ENCODE results near the gene GALNT12.

Gene GALNT12

GRCh38 chr9:98882569-98882923 is 75.1 kb downstream of the GALNT12 start:
- DNase-seq, result no peak

GRCh38 chr9:98883276-98883675 is 75.8 kb downstream of the GALNT12 start:
- no peak for DNase-seq

- no peak for DNase-seq
Observed at GRCh38 chr9:98884849-98885248, 77.4 kb downstream of the GALNT12 start.

- no peak for DNase-seq
Observed at GRCh38 chr9:98885575-98886295, 78.3 kb downstream of the GALNT12 start.

GRCh38 chr9:98886691-98887229 is 79.3 kb downstream of the GALNT12 start:
- DNase-seq, result no peak

GRCh38 chr9:98887918-98888510 is 80.5 kb downstream of the GALNT12 start:
- no peak for DNase-seq

- DNase-seq, result no peak
Observed at GRCh38 chr9:98888801-98889421, 81.4 kb downstream of the GALNT12 start.

GRCh38 chr9:98890256-98890655 is 82.8 kb downstream of the GALNT12 start:
- DNase-seq, result no peak

- DNase-seq, result no peak
Observed at GRCh38 chr9:98892288-98892687, 84.8 kb downstream of the GALNT12 start.

- DNase-seq, result no peak
Observed at GRCh38 chr9:98892690-98893089, 85.2 kb downstream of the GALNT12 start.

GRCh38 chr9:98894171-98894570 is 86.7 kb downstream of the GALNT12 start:
- DNase-seq, result no peak

- DNase-seq, result no peak
Observed at GRCh38 chr9:98894761-98895160, 87.3 kb downstream of the GALNT12 start.

GRCh38 chr9:98896632-98897031 is 89.2 kb downstream of the GALNT12 start:
- no peak for DNase-seq

- no peak for DNase-seq
Observed at GRCh38 chr9:98897745-98898144, 90.3 kb downstream of the GALNT12 start.

- DNase-seq, result no peak
Observed at GRCh38 chr9:98899408-98900056, 92.1 kb downstream of the GALNT12 start.
